GM18502 (cell line): ENCODE data around the gene KCNH2.
A peak's percentile ranks its signal among the peaks of the same experiment; 100 is the strongest.
"Not testable (repeated sequence)": the region's sequence is repeated elsewhere in the genome, so short reads cannot be mapped to it uniquely, and the experiment has no call there.

Source experiments
- ATAC-seq: cut with Tn5 transposase; IDR thresholded peaks from one replicate; pipeline ENCODE4 v1.9.1; 2021; ENCODE audit warnings: mild to moderate bottlenecking; ENCODE audit not compliant: unreplicated experiment, poor library complexity

Gene KCNH2

GRCh38 chr7:150912427-150912826 lies 65.7 kb downstream of the KCNH2 start:
- ATAC-seq, result no peak

DNA sequence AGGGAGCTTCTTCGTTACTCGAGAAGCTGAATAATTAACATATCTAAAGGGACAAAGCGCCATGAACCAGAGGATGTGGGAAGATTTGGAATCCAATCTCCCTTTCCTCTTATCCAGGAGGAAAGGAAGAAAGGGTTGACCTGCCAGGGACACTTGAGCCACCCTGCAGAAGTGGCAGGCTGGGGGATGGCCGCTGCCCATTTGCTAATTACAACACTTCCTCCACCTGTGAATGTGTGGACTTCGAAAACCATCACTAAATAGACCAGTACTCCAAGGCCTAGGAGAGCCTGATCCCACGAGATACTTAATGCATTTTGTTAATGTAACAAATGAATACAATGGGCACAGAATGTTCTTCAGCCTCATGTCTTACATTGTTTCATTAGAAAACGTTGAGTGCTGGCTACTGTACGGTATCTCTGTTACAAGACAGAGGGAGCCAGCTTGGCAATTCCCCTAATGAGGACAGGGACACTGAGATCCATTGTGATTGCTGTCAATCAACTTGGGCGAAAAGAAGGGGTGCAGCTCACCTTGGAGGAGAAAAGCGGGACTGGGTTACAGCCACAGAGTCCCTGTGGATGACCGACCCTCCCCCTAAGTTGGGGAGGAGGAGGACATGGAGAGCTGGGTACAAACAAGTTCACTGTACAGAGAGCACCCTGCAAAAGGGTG lies 66.4 kb downstream of the KCNH2 start:
- no peak for ATAC-seq

DNA sequence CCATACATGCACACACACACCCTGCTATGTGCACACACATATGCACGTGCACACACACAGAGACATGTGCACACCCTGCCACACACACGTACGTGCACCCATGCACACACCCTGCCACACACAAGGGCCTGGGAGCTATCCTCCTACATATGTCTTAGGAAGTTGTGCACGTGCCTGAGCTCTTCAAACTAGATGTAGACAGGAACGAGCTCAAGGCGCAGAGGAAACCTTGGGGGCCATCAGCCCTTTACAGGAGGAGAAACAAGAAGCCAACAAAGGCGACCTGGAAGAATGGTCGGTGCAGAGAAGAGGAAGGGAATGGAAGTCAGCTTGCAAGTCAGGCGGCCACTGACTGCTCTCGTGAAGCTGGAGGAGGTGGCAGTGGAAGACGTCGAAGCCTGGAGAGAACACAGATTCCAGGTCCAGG lies 67.1 kb downstream of the KCNH2 start:
- ATAC-seq, result no peak

DNA sequence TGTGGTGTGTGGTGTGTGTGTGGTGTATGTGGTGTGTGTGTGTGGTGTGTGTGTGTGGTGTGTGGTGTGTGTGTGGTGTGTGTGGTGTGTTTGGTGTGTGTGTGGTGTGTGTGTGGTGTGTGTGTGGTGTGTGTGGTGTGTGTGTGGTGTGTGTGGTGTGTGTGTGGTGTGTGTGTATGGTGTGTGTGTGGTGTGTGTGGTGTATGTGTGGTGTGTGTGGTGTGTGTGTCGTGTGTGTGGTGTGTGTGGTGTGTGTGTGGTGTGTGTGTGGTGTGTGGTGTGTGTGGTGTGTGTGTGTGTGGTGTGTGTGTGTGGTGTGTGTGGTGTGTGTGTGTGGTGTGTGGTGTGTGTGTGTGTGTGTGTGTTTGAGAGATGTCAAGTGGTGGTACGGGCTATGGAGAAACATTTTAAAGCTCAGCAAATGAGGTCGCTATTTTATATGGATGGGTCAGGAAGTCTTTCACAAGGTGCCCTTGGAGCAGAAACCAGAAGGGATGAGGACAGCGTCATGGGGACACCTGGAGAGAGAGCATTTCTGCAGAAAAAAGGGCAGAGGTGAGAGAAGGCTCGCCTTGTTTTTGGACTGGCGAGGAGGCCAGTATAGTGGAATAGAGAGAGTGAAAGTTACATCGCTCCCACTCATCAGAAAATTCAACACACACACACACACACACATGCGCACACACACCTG lies 67.7 kb downstream of the KCNH2 start:
- ATAC-seq, result not testable (repeated sequence)

- no peak for ATAC-seq
Measured at GRCh38 chr7:150909200-150909995, 68.7 kb downstream of the KCNH2 start.

GRCh38 chr7:150908173-150908572 lies 69.9 kb downstream of the KCNH2 start:
- ATAC-seq, result no peak

- no peak for ATAC-seq
Measured at GRCh38 chr7:150904011-150904909, 73.9 kb downstream of the KCNH2 start.

DNA sequence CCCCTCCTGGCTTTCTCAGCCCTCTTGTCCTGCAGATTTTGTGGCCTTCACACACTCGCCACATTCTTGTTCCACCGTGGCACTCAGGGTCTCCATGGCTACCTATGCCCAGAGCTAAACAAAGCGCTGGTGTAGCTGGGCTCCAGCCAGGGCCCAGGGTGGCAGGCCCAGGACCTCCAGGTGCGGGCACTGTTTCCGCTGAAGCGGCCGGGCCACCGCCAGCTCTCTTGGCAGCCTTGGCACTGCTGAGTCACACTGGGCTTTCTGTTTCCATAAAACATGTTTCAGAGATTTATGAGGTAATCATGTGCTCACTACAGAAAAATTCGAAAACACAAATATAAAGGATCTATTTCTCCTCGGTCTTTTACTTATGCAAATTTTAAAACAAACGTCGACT lies 74.5 kb downstream of the KCNH2 start:
- ATAC-seq, result no peak

- no peak for ATAC-seq
Measured at GRCh38 chr7:150902078-150903033, 75.8 kb downstream of the KCNH2 start.

GRCh38 chr7:150901160-150902035 lies 76.7 kb downstream of the KCNH2 start:
- no peak for ATAC-seq

DNA sequence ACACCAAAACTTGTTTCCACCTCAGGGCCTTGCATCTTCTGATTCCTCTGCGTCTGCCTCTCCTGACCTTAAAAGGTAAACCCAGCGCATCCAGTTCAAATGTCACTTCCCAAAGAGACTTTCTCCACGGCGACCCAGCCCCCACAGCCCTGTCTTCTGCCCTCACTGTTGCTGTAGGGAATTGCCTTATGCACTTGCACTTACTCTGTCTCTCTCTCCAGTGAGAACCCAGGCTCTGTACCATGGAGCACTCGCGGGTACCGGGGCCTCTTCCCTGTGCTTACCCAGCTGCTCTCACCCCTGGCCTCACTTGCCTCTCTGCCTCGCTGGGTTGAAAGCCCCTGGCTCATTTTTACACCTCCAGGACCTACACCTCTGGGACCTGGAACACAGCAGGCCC lies 77.4 kb downstream of the KCNH2 start:
- ATAC-seq, result no peak

DNA sequence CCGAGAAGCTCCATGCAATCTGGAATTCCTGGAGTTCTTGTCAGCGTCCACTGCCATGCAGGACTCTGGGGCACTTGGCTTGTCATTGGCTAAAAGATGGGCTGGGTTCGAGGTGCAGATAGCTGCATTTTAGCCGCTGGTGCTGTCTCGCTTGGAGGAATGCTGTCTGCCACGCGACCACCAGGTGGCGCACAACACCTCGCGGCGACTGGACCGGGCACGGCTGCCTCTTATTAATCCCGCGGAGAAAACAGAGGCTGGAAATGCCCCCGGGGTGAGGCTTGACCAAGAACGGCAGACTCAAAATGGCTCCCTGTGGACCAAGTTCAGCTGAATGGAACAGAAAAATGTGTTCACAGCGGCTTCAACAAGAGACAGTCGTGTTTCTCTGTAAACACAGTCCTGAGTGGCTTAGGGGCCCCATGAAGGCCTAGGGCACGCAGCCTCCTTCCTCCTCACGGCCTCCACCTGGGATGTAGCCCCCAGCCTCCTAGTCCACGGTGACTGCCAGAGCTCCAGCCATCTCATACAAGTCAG lies 79.6 kb downstream of the KCNH2 start:
- peak; percentile 61 for ATAC-seq

- ATAC-seq, result peak; percentile 69
Measured at GRCh38 chr7:150897502-150898474, 80.3 kb downstream of the KCNH2 start.

GRCh38 chr7:150896562-150897209 lies 81.4 kb downstream of the KCNH2 start:
- ATAC-seq, result no peak

DNA sequence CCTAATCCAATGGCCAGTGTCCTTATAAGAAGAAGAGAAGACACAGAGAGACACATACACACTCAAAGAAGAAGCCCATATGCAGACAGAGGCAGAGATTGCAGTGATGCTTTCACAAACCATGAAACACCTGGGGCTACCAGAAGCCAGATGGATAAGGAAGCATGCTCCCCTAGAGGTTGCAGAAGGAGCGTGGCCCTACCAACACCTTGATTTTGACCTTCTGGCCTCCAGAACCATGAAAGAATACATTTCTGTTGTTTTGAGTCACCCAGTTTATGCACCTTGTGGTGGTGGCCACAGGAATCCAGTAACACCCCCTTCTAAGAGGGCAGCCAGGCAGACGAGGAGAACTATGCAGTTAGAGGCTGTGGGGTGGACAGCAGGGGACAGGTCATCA lies 82.3 kb downstream of the KCNH2 start:
- ATAC-seq, result no peak
